Mucosa of descending colon (tissue), 3 donors: ENCODE results near the gene TTLL9. TPM values are rescaled to one million over a fixed set of nuclear protein-coding genes. Genes with fewer than 3 reads are reported as not detected.

Experiments
- ATAC-seq: fragments of 200-7000 bp; cut with Tn5 transposase; one replicate; pipeline ENCODE4 v1.9.1; 2020; ENCODE audit warnings: mild to moderate bottlenecking, moderate library complexity
- DNase-seq, 3 donors: peaks; one replicate each; pipeline ENCODE4 v3.0.0-alpha.2; 2020
- H3K36me3 ChIP-seq: fragments of 200-600 bp; one replicate; pipeline ENCODE4 v1.8.0; 2021; ENCODE audit warnings: low read depth, mild to moderate bottlenecking
- H3K4me1 ChIP-seq: fragments of 200-600 bp; one replicate; pipeline ENCODE4 v1.8.0; 2021; ENCODE audit warnings: low read depth, mild to moderate bottlenecking
- H3K4me3 ChIP-seq: fragments of 200-600 bp; one replicate; pipeline ENCODE4 v1.8.0; 2021; ENCODE audit warnings: mild to moderate bottlenecking
- H3K9me3 ChIP-seq: fragments of 200-600 bp; one replicate; pipeline ENCODE4 v1.8.0; 2021; ENCODE audit warnings: mild to moderate bottlenecking
- intact Hi-C, 2 donors: fragments of 100-400 bp; cut with DNase I in 1 of 2; cut with micrococcal nuclease in 1 of 2; formaldehyde crosslinking; loops; one replicate each; pipeline versions ENCODE4 v1.11.0 to v1.11.1; 2022; cut with DNase I, micrococcal nuclease
- long read RNA-seq, 2 donors: library from polyadenylated mRNA; unstranded; transcript quantifications; one replicate each; pipeline ENCODE4 v2.0.0, GENCODE V29; 2019 to 2021
- total RNA-seq, 3 donors: library from RNA; stranded (reverse); fragmentation: NEBNext Ultra II Directional in 2 of 3; extraction: Animal tissue kit (Norgen Biotek cat#: 25700) in 2 of 3; gene quantifications; one replicate each; pipeline versions ENCODE4 v1.2.1 to v1.2.4, GENCODE V29; 2021 to 2023
- TF ChIP-seq, protein P1 (sequence below): fragments of 200-600 bp; IDR thresholded peaks from one replicate; pipeline ENCODE4 v1.8.0; 2022; ENCODE audit warnings: antibody characterized with exemption, mild to moderate bottlenecking
- donor health status: DM: no; HTN: no; CAD: no; lungs with moderate emphysema.
- donor health status: DM: no; HTN: no; CAD: no.
- donor health status: DM: no; HTN: yes; CAD: no.

The TTLL9 gene, protein sequence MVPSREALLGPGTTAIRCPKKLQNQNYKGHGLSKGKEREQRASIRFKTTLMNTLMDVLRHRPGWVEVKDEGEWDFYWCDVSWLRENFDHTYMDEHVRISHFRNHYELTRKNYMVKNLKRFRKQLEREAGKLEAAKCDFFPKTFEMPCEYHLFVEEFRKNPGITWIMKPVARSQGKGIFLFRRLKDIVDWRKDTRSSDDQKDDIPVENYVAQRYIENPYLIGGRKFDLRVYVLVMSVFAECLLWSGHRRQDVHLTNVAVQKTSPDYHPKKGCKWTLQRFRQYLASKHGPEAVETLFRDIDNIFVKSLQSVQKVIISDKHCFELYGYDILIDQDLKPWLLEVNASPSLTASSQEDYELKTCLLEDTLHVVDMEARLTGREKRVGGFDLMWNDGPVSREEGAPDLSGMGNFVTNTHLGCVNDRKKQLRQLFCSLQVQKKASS
- total RNA-seq, result under 1 TPM in 1 of 3 donors, not detected in 2; 0.25 TPM
- long read RNA-seq, donor 1, result 0 reads
- long read RNA-seq, donor 2, result 0 reads

DNA sequence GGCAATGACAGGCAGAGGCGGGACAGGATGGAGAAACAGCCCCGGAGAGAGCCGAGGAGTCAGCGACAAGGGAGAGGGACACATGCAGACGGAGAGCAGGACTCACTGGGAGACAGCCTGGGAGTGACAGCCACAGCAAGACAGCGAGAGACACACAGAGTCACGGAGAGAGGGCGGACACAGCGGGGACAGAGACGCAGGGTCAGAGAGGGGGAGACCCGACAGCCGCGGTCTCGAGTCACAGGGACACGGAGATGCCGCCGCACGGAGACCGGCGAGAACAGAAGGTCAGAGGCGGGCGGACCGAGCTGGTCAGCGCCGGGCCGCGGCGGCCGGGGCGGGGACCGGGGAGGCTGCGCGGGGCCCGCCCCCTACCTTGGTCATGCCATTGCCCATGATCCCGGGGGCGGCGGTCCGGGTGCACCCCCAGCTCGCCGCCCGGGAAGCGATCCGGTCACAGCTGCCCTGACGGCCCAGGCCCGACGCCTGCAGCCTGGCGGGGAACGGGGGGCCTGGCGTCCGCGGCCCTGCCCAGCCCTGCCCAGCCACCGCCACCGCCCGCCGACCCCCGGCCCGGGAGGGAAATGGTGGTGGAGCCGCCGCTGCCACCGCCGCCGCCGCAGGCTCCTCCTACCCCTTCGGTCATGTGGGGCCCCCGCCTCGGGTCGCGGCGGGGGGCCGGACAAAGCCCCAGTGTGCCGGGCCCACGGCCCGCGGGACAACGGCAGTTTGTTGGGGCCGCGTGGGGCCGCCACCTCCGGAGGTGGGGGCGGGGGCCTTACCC, at the start of gene TTLL9, which contains the start of gene DUSP15:
Gene TTLL9, plus strand, starts transcription at position 693 of the 784 bp plus-strand sequence. CDS start 493 bp downstream, outside the sequence.
Gene DUSP15, minus strand, starts transcription at position 586 of the 784 bp plus-strand sequence. Its CDS starts 190 bp downstream, at position 396.
- TF ChIP-seq, protein P1, sequence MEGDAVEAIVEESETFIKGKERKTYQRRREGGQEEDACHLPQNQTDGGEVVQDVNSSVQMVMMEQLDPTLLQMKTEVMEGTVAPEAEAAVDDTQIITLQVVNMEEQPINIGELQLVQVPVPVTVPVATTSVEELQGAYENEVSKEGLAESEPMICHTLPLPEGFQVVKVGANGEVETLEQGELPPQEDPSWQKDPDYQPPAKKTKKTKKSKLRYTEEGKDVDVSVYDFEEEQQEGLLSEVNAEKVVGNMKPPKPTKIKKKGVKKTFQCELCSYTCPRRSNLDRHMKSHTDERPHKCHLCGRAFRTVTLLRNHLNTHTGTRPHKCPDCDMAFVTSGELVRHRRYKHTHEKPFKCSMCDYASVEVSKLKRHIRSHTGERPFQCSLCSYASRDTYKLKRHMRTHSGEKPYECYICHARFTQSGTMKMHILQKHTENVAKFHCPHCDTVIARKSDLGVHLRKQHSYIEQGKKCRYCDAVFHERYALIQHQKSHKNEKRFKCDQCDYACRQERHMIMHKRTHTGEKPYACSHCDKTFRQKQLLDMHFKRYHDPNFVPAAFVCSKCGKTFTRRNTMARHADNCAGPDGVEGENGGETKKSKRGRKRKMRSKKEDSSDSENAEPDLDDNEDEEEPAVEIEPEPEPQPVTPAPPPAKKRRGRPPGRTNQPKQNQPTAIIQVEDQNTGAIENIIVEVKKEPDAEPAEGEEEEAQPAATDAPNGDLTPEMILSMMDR, result no peak
- intact Hi-C loops, result no loop called here
- peak; percentile 79 for ATAC-seq
- H3K36me3 ChIP-seq, result no peaks in the 10 kb centered on the region
- no peaks in the 10 kb centered on the region for H3K9me3 ChIP-seq
- peak in 2 of 3 donors; percentile 35 to 52 for DNase-seq
- peaks cover 13% of the 10 kb centered on the region for H3K4me1 ChIP-seq
- peak within 1 kb of the TSS; percentile 17 for H3K4me3 ChIP-seq

DNA sequence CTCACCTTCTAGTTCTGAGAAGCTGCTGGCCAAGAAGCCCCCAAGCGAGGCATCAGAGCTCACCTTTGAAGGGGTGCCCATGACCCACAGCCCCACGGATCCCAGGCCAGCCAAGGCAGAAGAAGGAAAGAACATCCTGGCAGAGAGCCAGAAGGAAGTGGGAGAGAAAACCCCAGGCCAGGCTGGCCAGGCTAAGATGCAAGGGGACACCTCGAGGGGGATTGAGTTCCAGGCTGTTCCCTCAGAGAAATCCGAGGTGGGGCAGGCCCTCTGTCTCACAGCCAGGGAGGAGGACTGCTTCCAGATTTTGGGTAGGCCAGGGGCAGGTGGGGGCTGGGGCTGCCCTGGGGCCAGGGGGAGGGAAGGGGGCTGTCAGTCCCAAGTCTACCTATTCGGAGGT, 49.0 kb upstream of the TTLL9 start:
- TF ChIP-seq, protein P1, result no peak
- DNase-seq (no peak), ATAC-seq (no peak)
- Histone ChIP-seq H3K9me3 (no peaks in the 10 kb centered on the region), H3K4me1 (no peaks in the 10 kb centered on the region), H3K4me3 (no peak overlapping the region), H3K36me3 (no peaks in the 10 kb centered on the region)
- intact Hi-C loops, result loop anchor here in 1 of 2 donors (5.0 kb wide), 1 partner anchor 216 kb away; no protein-coding TSS in a partner anchor

DNA sequence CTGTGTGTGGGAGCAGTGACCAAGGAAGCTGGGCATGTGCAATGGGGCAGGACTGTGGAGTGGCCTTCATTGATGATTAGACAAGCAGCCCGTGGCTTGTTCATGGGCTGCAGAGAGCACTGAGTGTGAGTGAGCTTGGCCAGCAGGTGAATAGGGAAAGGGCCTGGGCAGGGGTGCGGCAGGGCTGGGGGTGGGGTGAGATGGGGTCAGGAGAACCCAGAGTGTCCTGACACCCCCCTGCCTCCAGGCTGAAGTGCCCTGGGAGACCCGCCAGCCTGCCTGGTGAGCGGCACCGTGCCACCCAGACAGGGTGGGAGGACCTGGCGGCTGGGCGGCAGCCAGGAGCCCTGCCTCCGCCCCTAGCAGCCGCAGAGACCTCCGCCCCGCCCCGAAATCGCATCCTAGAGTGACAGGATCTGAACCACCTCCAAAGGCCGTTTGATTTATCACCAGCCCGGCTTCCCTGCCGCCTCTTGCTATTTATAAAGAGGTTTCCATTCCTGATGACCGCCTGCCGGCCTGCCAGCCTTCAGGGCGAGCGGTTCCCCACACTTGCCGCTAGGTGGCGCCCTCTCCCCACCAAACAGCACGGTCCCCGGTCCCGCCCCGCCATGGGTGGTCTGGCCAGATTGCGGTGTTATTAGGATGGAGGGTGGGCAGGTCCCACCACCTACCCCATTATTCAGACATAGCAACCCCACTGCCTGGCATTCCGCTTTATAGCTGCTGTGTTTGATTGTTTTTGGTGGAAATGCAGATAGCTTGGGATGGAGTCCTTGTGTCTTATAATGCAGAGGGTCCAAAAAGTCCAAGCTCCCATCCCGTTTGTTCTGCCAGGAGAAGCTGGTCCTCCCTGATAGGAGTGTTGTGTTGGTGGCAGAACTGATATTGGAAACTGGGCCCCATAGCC, 47.8 kb upstream of the TTLL9 start:
- no peak overlapping the region for H3K4me3 ChIP-seq
- intact Hi-C loops, result loop anchor here in 1 of 2 donors (5.0 kb wide), 1 partner anchor 215 kb away; no protein-coding TSS in a partner anchor
- H3K9me3 ChIP-seq, result no peaks in the 10 kb centered on the region
- ATAC-seq (peak; percentile 89), DNase-seq (peak; percentile 74 to 80 (median 75))
- TF ChIP-seq, protein P1, result peak; percentile 98
- H3K36me3 ChIP-seq, result no peaks in the 10 kb centered on the region
- no peaks in the 10 kb centered on the region for H3K4me1 ChIP-seq

DNA sequence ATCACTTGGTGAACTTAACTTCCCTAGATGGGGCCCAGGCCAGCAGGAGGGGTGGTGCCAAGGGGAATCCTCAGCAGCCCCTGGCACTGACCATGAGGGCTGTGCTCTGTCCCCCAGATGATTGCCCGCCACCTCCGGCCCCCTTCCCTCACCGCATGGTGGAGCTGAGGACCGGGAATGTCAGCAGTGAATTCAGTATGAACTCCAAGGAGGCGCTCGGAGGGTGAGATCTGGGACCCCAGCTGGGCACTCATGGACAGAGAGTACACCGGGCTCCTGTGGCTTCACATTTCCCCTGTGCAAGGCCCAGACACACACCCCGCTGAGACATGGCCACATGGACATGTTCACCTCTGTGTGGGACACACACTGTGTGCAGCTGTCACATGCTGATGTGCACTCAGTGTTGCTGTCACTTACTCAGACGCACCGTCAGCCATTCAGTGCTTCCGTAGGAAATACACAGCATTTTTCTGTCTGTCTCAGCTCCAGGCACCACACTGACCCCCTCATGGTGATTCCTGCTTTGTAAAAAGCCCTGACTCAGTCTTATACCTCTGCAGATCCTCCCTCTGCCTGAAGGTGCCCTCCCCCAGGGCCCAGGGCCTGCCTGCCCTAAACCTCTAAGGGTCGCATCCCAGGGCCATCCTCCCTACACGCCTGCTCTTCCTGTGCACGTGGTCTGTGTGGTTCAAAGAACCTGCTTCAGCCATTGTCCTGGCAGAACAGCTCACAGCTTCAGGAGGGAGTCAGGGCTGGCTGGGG, 46.9 kb upstream of the TTLL9 start:
- intact Hi-C loops, result loop anchor here in 1 of 2 donors (5.0 kb wide), 1 partner anchor 214 kb away; no protein-coding TSS in a partner anchor

More for the DNA sequence above, 46.9 kb upstream of the TTLL9 start:
- DNase-seq (no peak), ATAC-seq (no peak)
- TF ChIP-seq, protein P1, result no peak
- H3K9me3 ChIP-seq, result no peaks in the 10 kb centered on the region
- no peak overlapping the region for H3K4me3 ChIP-seq
- H3K4me1 ChIP-seq, result no peaks in the 10 kb centered on the region
- H3K36me3 ChIP-seq, result no peaks in the 10 kb centered on the region
